Renal pelvis (tissue), 4 donors: ENCODE data around the gene LIN9. TPM values are rescaled to one million over a fixed set of nuclear protein-coding genes. Genes with fewer than 3 reads are reported as not detected.

Source experiments
- DNase-seq: peaks from one replicate; pipeline ENCODE4 v3.0.0-alpha.2; 2013
- polyA plus RNA-seq, 3 donors: library from polyadenylated mRNA; unstranded; fragments of 120-200 nt; gene quantifications; one replicate each; pipeline ENCODE4 v1.2.1, GENCODE V29; 2013; ENCODE audit not compliant: insufficient read length in 3 of 3

LIN9 gene
- polyA plus RNA-seq, 3 donors: 9.9 to 10.5 (median 10.3) TPM

GRCh38 chr1:226324479-226324878 is 15.5 kb upstream of the LIN9 start:
- no peak for DNase-seq

GRCh38 chr1:226322986-226323385 is 14.0 kb upstream of the LIN9 start:
- no peak for DNase-seq

GRCh38 chr1:226320930-226321329 is 12.0 kb upstream of the LIN9 start:
- DNase-seq: no peak

- no peak for DNase-seq
These were observed 9.5 kb upstream of the LIN9 start for GRCh38 chr1:226318471-226318870.

- DNase-seq: no peak
These were observed 5.1 kb upstream of the LIN9 start for GRCh38 chr1:226314055-226314454.

GRCh38 chr1:226312065-226312464 is 3.1 kb upstream of the LIN9 start:
- DNase-seq: no peak

GRCh38 chr1:226311376-226311775 is 2.4 kb upstream of the LIN9 start:
- DNase-seq: no peak

GRCh38 chr1:226310637-226311195 is 1.8 kb upstream of the LIN9 start:
- DNase-seq: no peak

GRCh38 chr1:226310245-226310540 is 1.2 kb upstream of the LIN9 start:
- no peak for DNase-seq

- DNase-seq: peak; percentile 26
These were observed 657 bp upstream of the LIN9 start for GRCh38 chr1:226309398-226310244.

- peak; percentile 15 for DNase-seq
These were observed 720 bp downstream of the LIN9 start for GRCh38 chr1:226308166-226308722.

GRCh38 chr1:226306425-226306824 is 2.5 kb downstream of the LIN9 start:
- no peak for DNase-seq

GRCh38 chr1:226305184-226305583 is 3.8 kb downstream of the LIN9 start:
- DNase-seq: no peak

- no peak for DNase-seq
These were observed 4.5 kb downstream of the LIN9 start for GRCh38 chr1:226304291-226304955.

GRCh38 chr1:226302731-226303130 is 6.2 kb downstream of the LIN9 start:
- DNase-seq: no peak

GRCh38 chr1:226296911-226297310 is 12.1 kb downstream of the LIN9 start:
- DNase-seq: no peak

GRCh38 chr1:226293553-226293920 is 15.4 kb downstream of the LIN9 start:
- DNase-seq: no peak

- no peak for DNase-seq
These were observed 16.0 kb downstream of the LIN9 start for GRCh38 chr1:226292874-226293552.

GRCh38 chr1:226287587-226287986 is 21.4 kb downstream of the LIN9 start:
- DNase-seq: no peak

GRCh38 chr1:226281058-226281457 is 27.9 kb downstream of the LIN9 start:
- no peak for DNase-seq

GRCh38 chr1:226279498-226279897 is 29.5 kb downstream of the LIN9 start:
- no peak for DNase-seq

- DNase-seq: no peak
These were observed 31.1 kb downstream of the LIN9 start for GRCh38 chr1:226277897-226278296.
